Stimulated activated CD8-positive, alpha-beta memory T cell treated with anti-CD3 and anti-CD28 coated beads, Interleukin-7, amount 100 ng/mL, for 4 hours (primary cell): Measurements from ENCODE around the gene TYR.
"Not testable (repeated sequence)": the region's sequence is repeated elsewhere in the genome, so short reads cannot be mapped to it uniquely, and the experiment has no call there.

ENCODE experiments used
- DNase-seq, 2 donors: peaks; one replicate each; pipeline ENCODE4 v3.0.0-alpha.2; 2020; ENCODE audit warnings: low read depth in 2 of 2

The TYR gene

DNA sequence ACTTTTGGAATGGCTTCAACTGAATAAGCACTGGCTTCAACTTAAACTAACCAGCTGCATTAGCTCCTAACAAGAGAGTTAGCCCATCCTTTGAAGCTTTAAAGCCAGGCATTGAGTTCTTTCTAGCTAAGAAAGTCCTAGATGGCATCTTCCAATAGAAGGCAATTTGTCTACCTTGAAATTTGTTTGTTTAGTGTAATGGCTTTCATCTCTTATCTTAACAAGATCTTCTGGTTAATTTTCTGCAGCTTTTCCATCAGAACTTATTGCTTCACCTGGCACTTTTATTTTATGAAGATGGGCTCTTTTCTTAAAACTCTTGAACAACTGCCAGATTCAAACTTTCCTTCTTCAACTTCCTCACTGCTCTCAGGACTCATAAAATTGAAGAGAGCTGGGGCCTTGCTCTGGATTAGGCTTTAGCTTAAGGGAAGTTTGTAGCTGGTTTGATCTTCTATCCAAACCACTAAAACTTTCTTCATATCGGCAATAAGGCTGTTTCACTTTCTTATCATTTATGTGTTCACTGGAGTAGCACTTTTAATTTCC is 94.9 kb downstream of the TYR start:
- not testable (repeated sequence) for DNase-seq

DNA sequence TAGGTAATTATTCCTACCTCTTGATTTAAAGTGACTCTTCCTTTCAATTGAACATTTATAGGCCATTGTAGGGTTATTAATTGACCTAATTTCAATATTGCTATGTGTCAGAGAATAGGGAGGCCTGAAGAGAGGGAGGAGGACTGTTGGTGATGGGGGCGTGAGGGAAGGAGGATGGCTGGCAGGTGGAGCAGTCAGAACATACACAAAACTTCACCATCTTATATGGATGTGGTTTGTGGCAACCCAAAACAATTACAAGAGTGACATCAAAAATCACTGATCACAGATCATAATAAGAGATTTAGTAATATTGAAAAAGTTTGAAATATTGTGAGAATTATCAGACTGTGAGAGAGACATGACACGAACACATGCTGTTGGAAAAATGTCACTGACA is 95.5 kb downstream of the TYR start:
- DNase-seq: not testable (repeated sequence)

DNA sequence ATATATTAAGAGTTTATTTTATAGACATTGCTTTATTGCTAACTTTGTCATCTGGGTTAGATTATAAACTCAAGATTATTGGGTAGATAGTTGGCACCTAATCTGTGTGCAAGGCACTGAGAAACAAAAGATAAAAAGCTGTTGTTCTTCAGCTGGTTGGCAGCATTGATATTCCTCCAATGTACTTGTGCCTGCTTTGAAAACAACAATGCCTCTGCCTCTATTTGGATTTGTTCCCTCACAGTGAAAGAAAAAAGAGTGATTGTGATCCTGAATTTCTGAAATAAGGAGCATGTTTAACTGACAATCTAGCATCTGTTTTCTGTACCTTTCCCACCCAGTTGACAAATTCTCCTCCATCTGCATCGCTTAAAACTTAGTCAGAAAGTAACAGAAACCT is 98.3 kb downstream of the TYR start:
- DNase-seq: no peak

DNA sequence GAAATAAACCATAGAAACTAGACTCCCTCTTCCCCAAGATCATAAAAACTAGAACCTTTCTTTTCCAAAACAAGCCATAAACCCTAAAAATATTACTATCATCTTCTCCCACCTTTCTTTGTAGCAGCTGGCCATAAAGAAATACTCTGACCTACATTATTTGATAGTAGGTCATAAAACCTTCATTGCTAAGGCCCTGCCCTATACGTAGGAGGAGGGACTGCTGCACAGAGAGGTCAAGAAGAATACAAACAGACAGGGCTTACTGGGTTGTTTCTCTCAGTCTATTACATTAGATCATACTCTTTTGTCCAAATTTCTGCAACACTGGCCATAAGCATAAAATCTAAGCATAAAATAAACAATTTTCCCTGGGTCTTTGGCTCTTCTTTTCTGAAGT is 101.5 kb downstream of the TYR start:
- DNase-seq: no peak

DNA sequence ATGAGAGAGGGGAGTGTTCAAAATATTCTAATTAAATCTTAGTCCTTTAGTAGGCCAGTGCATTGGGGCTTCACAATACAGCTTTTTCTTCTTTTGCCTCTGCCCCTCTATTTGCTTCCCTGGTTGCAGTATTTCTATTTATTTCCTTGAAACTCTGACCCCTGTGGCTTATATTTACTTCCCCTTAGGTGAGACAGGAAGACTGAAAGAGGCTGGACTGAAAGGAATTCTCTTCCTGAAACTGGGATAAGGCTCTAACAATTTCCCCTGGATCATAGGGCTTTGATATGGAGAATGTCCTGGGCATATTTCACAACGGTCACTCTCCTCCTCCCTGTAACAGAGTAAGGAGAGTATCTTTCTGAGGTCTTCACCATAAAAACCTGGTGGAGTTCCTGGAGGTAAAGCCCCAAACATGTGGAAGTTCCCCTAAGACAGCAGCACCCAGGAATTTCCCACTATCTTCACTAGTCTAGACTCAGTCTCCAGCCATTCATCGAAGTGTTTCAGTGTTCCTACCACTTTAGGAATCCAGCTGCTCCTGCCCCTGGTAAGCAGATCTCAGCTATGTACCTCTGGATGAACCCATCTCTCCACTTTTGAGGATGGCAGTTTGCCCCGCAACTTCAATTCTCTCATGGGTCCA is 103.5 kb downstream of the TYR start:
- DNase-seq: not testable (repeated sequence)

DNA sequence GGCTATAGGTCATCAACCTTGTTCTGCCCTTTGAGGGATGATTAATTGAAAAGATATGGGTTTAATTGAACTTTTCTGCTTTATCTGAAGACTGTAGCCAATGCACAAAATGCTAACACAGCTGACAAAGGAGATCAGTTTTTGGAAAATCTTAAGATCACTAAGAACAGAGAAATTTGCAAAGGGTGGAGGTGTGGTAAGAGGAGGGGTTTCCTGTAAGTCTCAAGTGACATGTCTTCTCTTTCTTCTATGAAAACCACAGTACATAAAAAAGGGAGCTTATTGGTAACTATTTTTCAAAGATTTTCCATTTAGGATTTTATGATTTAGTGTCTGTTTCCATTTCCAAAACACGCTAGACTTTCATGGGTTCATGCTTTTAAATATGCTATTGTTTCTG is 108.9 kb downstream of the TYR start:
- not testable (repeated sequence) for DNase-seq

DNA sequence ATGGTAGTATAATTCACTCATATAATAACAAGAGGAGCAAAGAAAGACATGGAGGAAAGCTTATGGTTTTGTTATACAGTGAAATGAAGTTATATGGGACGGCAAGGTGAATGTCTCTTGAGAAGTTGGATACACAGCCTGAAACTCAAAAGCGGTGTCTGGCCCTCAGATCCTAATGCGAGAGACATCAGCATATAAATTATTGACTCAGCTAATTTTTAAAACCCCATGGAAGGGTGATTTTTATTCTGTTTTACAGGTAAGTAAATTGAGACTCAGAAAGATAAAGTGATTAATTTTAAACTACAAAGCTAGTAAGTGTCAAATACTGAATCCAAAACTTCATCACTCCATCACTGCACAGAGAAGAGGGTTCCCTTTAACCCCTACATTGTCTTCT is 110.3 kb downstream of the TYR start:
- DNase-seq: not testable (repeated sequence)

DNA sequence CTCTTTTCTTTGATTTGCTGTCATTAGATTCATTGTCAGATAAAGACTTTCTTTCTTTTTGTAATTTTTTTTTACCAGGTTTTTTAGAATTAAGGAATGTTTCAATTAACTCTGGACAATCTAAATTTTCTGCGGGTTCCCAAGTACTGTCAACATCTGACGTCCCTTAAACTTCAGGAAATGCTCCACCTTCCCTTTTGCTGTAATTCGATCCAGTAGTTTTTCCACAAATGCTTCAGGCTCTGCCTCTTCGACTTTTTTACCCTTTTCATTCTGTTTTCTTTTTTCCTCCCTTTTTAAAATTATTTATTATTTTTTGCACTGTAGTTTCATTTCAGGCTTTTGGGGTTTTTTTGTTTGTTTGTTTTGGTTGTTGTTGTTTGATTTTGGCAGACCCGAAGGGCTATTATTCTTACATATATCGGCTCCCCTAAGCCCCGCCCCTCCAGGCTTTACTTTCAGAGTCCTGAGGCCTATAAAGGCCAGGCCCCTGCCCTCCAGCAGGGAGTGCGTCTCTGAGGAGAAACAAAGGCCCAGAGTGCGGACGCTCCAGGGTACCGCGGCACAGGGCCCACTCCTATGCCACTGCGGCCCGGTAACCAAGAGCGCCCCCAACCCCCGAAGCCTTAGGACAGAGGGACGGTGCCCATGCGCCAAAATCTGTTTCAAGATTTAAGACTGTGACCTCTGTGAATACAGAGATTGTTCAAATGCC is 116.4 kb downstream of the TYR start:
- DNase-seq: no peak

DNA sequence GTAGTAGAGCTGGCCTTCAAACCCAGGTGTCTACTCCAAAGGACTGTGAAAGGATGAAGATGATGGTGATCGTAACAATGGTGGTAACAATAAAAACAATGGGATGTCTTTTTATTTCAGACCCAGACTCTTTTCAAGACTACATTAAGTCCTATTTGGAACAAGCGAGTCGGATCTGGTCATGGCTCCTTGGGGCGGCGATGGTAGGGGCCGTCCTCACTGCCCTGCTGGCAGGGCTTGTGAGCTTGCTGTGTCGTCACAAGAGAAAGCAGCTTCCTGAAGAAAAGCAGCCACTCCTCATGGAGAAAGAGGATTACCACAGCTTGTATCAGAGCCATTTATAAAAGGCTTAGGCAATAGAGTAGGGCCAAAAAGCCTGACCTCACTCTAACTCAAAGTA is 117.3 kb downstream of the TYR start:
- DNase-seq: not testable (repeated sequence)

DNA sequence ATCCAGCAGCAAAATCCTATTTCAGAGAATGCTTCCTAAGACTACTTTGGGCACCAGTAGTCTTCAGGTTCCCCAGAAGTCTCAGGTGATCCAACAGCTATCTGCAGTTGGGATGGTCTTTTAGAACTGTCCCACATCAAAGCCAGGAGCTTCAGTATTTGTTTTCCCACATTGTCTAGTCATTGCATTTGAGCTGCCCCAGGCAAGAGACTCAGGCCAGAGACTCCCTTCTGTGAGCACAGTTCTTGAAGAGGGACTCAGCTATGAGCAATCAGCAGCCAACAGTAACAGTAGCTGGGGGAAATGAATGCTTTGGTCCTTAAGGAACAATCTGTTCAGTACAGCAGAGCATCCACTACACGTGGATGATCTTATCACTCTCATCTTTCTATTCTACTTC is 125.4 kb downstream of the TYR start:
- not testable (repeated sequence) for DNase-seq

DNA sequence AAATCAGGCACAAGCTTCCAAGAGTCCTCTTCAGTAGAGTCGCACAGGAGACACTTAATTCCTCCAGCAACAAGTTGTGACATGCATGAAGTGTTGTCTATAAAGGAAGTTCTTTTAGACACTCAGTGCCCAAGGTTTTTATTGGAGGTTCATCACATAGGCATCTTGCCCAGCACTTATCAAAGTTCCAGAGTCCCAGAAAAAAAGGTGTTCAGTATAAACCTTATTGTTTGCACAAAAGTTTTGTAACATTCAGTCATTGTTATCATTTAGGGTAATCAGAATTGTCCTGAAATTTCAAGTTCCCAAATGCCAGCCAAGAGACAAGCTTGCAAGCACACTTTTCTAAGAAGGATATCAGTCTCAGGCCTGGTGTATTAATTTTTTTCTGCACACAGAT is 130.6 kb downstream of the TYR start:
- DNase-seq: not testable (repeated sequence)

DNA sequence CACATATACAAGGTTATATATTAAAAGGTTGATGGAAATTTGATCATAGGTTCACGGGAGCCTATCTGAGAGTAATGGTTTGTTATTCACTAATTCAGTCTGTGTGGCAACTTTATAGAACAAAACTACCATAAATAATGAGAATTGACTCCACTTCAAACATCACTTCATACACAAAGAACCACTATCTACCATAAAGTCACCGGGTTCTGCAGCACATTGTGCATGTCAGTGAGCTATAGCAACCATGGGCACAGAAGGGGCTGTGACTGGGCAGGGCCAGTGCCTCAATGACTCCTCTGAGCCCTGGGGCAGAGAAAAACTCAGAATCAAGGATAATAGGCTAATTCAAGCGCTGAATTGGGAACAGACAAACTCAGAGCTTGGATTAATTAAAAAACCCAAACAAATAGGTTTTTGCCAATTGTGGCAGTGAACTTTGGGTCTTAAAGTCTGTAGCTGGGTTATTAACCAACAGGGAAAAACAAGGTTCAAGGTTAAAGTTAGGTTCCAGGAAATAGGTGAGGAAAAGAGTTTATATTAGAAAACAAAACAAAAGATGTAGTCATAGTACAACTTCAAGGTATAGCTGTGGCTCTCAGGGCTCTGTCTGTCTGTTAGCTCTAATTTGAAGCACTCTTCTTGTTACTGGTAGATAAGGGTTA is 131.8 kb downstream of the TYR start:
- not testable (repeated sequence) for DNase-seq

DNA sequence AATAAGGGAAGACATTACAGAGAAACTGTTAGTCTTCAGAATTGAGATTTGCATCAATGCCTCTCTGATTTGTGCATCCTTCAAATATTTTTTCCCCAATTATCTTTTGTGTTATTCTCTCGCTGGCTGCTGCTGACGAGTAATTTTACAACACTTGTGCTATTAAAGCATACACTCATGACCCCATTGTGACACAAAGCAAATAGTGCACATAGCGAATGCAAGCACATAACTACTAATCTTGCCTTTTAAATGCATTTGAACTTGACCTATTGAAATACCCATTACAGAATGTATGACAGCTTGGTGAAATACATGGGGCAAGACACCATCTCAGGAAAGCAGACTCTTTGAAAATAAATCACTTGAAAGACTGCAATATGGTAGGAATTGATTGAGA is 132.9 kb downstream of the TYR start:
- DNase-seq: not testable (repeated sequence)

DNA sequence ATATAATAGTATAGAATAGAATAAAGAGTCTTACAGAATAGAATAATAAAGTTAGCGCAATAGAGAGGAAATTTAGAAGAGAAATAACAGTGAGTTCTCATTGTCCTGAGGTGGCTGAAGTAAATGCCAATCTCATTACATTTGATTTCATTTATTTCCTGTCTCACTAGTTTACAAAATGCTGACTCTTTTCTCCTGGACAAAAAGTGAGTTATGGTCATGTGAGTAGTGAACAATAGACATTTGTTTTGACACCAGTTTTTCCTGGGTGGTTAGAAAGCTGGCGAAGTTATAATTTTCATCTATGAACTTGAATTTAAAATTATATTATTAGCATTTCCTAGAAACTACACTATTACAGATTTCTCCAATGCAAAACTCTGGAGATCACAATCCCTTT is 143.7 kb downstream of the TYR start:
- no peak for DNase-seq

DNA sequence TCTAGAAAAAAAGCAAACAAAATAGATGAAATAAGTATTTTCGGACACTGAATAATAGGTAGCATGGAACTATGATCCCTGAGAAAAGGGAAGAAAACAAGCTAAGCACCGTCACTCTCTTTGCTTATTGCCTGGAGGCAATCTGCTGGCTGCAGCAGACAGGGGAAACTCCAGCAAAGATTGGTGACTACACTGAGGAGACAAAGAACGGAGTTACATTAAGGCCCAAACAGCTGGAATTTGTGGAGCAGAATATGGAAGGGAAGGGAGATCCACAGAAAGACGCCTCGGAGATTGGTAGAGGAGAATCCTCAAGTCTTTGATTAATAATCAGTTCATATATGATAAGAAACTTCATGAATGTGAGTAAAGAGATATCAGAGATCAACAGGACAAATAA is 150.2 kb downstream of the TYR start:
- no peak for DNase-seq

DNA sequence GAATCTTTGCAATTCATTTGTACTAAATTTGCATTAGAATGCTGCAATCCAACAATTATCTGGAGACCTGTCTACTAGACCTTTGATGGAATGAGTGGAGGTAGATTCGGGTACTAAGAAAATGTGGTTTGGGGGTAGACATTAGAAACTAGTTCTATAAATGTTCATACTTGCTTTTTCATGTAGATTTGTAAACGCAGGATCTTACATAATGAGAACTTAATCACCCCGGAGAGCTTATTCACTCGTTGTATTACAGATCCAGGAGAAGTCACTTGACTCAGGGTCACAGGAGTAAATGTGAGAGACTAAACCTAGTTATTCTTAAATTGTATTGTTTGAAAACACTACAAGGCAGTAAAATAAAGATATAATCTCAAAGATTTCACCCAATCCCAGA is 154.3 kb downstream of the TYR start:
- DNase-seq: not testable (repeated sequence)

DNA sequence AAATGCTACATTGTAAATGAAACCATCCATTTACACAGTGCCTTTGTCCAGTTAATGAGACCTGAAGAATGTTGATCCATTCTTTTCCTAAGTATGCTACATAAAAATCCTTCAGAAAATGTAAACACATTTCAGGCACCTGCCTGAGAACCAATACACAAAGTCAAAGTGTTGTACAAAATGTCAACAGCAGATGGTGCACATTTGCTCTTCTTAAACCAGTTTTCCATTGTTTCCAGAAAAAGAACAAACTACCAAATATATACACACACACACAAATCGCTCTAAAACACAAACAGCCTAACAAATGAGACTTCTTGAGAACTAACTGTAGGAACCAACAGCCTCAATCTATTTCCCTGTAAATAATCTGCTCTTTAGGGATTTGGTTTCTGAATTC is 156.0 kb downstream of the TYR start:
- not testable (repeated sequence) for DNase-seq

DNA sequence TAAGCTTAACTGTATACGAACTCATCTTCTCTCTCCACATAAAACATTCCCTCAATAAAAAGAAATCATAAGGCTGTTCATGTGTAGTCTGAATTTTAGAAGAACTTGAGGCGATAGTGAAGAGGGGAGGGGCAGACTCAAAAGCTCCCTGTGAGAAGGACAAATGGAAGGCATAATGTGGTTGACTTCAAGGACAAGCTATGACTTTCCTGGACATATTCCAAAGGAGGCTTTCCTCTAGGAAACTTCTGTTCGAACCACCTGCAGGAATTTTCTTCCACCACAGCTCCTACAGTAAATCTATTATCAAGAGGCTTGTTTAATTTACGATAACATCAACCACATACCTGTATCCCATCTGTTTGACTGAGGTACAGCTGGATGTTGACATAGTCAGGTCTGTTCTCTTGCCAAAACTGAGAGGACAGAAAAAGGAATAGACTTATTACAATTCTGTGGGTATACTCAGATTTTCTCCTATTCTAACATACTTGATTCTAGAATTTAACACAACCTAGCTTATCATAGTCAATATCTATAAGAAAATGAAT is 159.5 kb downstream of the TYR start:
- DNase-seq: not testable (repeated sequence)

DNA sequence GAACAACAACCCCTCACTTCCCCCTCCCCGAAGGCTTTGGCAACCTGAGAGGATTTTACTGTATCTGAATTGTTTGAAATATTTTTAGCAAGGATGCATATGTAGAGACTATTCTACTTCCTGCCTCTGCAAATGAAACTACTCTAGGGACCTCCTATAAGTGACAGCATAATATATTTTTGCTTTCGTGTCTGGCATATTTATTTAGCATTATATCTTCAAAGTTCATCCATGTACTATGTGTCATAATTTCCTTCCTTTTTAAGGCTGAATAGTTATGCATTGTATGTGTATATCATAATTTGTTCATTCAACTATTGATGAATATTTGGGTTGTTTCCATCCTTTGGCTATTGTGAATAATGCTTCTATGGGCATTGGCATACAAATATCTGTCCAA is 160.4 kb downstream of the TYR start:
- not testable (repeated sequence) for DNase-seq

DNA sequence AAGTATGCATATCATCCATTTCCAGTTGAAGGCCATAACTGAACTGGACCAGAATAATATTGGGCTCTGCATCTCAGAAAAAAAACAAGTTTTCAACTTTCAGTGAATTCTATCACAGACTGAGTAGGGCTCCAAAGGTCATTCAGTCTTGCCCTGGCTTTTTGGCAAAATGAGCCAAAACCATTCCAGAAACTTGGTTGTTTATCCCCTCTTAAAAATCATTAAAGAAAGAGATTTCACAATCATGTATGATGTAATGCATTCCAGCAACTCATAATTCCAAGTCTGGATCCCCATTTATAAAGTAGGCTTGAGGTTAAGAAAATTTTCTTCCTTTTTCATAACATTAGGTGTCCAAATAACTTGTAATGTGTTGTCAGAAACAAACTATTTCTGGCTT is 162.8 kb downstream of the TYR start:
- not testable (repeated sequence) for DNase-seq

DNA sequence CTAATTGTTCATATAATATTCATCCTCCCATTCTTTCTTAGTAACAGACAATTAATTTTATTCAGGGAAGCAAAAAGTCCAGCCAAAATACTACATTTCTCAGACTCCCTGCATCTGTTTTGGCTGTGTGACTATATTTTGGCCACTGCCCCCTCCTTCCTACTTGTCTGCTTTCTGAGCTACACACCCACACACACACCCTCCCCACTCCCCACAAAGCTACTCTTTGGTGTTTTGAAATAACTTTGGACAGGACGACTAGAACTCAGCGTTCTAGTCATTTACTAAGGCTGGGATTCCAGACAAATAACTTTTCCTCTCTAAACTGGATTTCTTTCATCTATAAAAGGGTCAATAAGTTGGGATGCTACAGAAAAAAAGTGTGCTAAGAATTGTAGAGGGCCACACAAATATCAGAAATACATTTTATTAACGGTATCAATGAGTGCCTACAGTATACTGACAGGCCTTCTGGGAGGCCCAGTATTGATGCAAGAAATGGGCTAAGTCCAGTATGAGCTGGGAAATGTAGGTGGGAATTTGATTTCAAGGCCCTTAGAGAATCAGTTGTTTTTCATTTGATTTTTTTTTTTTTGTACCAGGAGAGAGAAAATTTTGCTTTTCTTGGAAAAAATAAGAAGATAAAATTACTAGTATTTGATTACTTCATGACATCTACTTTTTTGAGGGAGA is 165.4 kb downstream of the TYR start:
- not testable (repeated sequence) for DNase-seq
